ENCODE results near the gene AHCYL2. TPM values are rescaled to one million over a fixed set of nuclear protein-coding genes. Genes with fewer than 3 reads are reported as not detected.
"Not testable (repeated sequence)": the region's sequence is repeated elsewhere in the genome, so short reads cannot be mapped to it uniquely, and the experiment has no call there.

AHCYL2 gene
- total and polyA plus RNA-seq, 12 donors = 6.6 to 57.1 (median 21.7) TPM

GRCh38 chr7:129438281-129438838 is 213.5 kb downstream of the AHCYL2 start:
- no peak for DNase-seq
- intact Hi-C loops (cut with DNase I) = no loop called here
- Histone ChIP-seq H3K4me3 (no peak overlapping the region), H3K27ac (no peak overlapping the region), H3K36me3 (replicated peaks in 1 of 2) (no peaks in the 10 kb centered on the region), H3K27me3 (no peaks in the 10 kb centered on the region), H3K4me1 (replicated peaks in 1 of 2) (peaks cover 3 to 12% of the 10 kb centered on the region in 2 donors), H3K9me3 (replicated peaks in 1 of 3) (no peaks in the 10 kb centered on the region)
- TF ChIP-seq POLR2A (IDR thresholded peaks at IDR 0.05) (no peak), CTCF (IDR thresholded peaks at IDR 0.05) (no peak)
- WGBS, 4 donors = 95 to 97% (median 95%) methylated on average over 6 of the region's 6 CpGs

- no peak overlapping the region for H3K4me3 ChIP-seq
- H3K4me1 ChIP-seq (replicated peaks in 1 of 2) = peaks cover 10 to 14% of the 10 kb centered on the region in 2 donors
- TF ChIP-seq POLR2A (IDR thresholded peaks at IDR 0.05) (no peak), CTCF (IDR thresholded peaks at IDR 0.05) (no peak)
- no peak for DNase-seq
- no peaks in the 10 kb centered on the region for H3K36me3 ChIP-seq (replicated peaks in 1 of 2)
- WGBS, 4 donors = 78 to 88% (median 83%) methylated on average over 5 of the region's 5 CpGs
- no peak overlapping the region for H3K27ac ChIP-seq
- H3K27me3 ChIP-seq = no peaks in the 10 kb centered on the region
- H3K9me3 ChIP-seq (replicated peaks in 1 of 3) = no peaks in the 10 kb centered on the region
- intact Hi-C loops (cut with DNase I) = no loop called here
Measured at GRCh38 chr7:129438839-129439651, 214.2 kb downstream of the AHCYL2 start.

GRCh38 chr7:129439963-129440625 is 215.3 kb downstream of the AHCYL2 start:
- Histone ChIP-seq H3K36me3 (replicated peaks in 1 of 2) (no peaks in the 10 kb centered on the region), H3K4me1 (replicated peaks in 1 of 2) (peaks cover 10% of the 10 kb centered on the region in 2 donors), H3K27ac (no peak overlapping the region), H3K27me3 (no peaks in the 10 kb centered on the region), H3K9me3 (replicated peaks in 1 of 3) (no peaks in the 10 kb centered on the region), H3K4me3 (no peak overlapping the region)
- 93 to 97% (median 94%) methylated on average over 3 of the region's 3 CpGs for WGBS, 4 donors
- intact Hi-C loops (cut with DNase I) = no loop called here
- DNase-seq = no peak
- TF ChIP-seq CTCF (IDR thresholded peaks at IDR 0.05) (no peak), POLR2A (IDR thresholded peaks at IDR 0.05) (no peak)

GRCh38 chr7:129443612-129444011 is 218.8 kb downstream of the AHCYL2 start:
- peaks cover 0 to 2% (median 0%) of the 10 kb centered on the region in 3 donors for H3K9me3 ChIP-seq (replicated peaks in 1 of 3)
- peaks cover 7 to 10% of the 10 kb centered on the region in 2 donors for H3K4me1 ChIP-seq (replicated peaks in 1 of 2)
- intact Hi-C loops (cut with DNase I) = no loop called here
- DNase-seq = peak; percentile 26 to 65 (median 34)
- H3K27me3 ChIP-seq = no peaks in the 10 kb centered on the region
- no peaks in the 10 kb centered on the region for H3K36me3 ChIP-seq (replicated peaks in 1 of 2)
- no peak for TF ChIP-seq POLR2A (IDR thresholded peaks at IDR 0.05)
- TF ChIP-seq CTCF (IDR thresholded peaks at IDR 0.05) = no peak
- WGBS, 4 donors = 24 to 31% (median 26%) methylated on average over 2 of the region's 2 CpGs
- no peak overlapping the region for H3K27ac ChIP-seq
- no peak overlapping the region for H3K4me3 ChIP-seq

- peaks cover 7 to 10% of the 10 kb centered on the region in 2 donors for H3K4me1 ChIP-seq (replicated peaks in 1 of 2)
- H3K27ac ChIP-seq; DNase-seq; H3K4me3 ChIP-seq; H3K9me3 ChIP-seq (replicated peaks in 1 of 3); H3K36me3 ChIP-seq (replicated peaks in 1 of 2); H3K27me3 ChIP-seq; intact Hi-C loops (cut with DNase I): not testable (repeated sequence)
- 89 to 97% (median 92%) methylated on average over 5 of the region's 5 CpGs for WGBS, 4 donors
Measured at GRCh38 chr7:129444776-129445175, 219.9 kb downstream of the AHCYL2 start.

- H3K36me3 ChIP-seq (replicated peaks in 1 of 2); H3K27ac ChIP-seq; H3K9me3 ChIP-seq (replicated peaks in 1 of 3); H3K4me3 ChIP-seq; intact Hi-C loops (cut with DNase I); H3K27me3 ChIP-seq: not testable (repeated sequence)
- DNase-seq = peak in 3 of 7 donors; percentile 8 to 38 (median 24)
- peaks cover 7 to 10% of the 10 kb centered on the region in 2 donors for H3K4me1 ChIP-seq (replicated peaks in 1 of 2)
- 19 to 60% (median 46%) methylated on average over 1 to 2 of the region's 2 CpGs for WGBS, 4 donors
Measured at GRCh38 chr7:129446925-129447324, 222.1 kb downstream of the AHCYL2 start.

All from adrenal gland (tissue), 12 donors.